ENCODE measurements around the gene TEX19.
"Not testable (repeated sequence)": the region's sequence is repeated elsewhere in the genome, so short reads cannot be mapped to it uniquely, and the experiment has no call there.

Gene TEX19

GRCh38 chr17:82412081-82412480 lies 53.0 kb downstream of the TEX19 start:
- not testable (repeated sequence) for DNase-seq

- DNase-seq: no peak
Observed at GRCh38 chr17:82412535-82413520, 53.8 kb downstream of the TEX19 start.

All from fibroblast of skin of abdomen (primary cell).